GM18498 (cell line): ENCODE data around the gene LHFPL6.
A peak's percentile ranks its signal among the peaks of the same experiment; 100 is the strongest.

ENCODE experiments used
- ATAC-seq: cut with Tn5 transposase; IDR thresholded peaks from one replicate; pipeline ENCODE4 v1.9.1; 2021; ENCODE audit warnings: mild to moderate bottlenecking, moderate library complexity; ENCODE audit not compliant: unreplicated experiment

The LHFPL6 gene

GRCh38 chr13:39318161-39318560 lies 284.8 kb downstream of the LHFPL6 start:
- ATAC-seq, result no peak

GRCh38 chr13:39317291-39317690 lies 285.7 kb downstream of the LHFPL6 start:
- no peak for ATAC-seq

GRCh38 chr13:39315796-39316195 lies 287.2 kb downstream of the LHFPL6 start:
- ATAC-seq, result no peak

- no peak for ATAC-seq
Observed at GRCh38 chr13:39313721-39314120, 289.3 kb downstream of the LHFPL6 start.

GRCh38 chr13:39312596-39312995 lies 290.4 kb downstream of the LHFPL6 start:
- no peak for ATAC-seq

- no peak for ATAC-seq
Observed at GRCh38 chr13:39311619-39312018, 291.4 kb downstream of the LHFPL6 start.

- ATAC-seq, result no peak
Observed at GRCh38 chr13:39310961-39311360, 292.0 kb downstream of the LHFPL6 start.

GRCh38 chr13:39306639-39307589 lies 296.1 kb downstream of the LHFPL6 start:
- ATAC-seq, result peak; percentile 95

- no peak for ATAC-seq
Observed at GRCh38 chr13:39302820-39303219, 300.2 kb downstream of the LHFPL6 start.

- no peak for ATAC-seq
Observed at GRCh38 chr13:39298951-39299350, 304.0 kb downstream of the LHFPL6 start.

- no peak for ATAC-seq
Observed at GRCh38 chr13:39297664-39298171, 305.3 kb downstream of the LHFPL6 start.

- ATAC-seq, result no peak
Observed at GRCh38 chr13:39297023-39297422, 306.0 kb downstream of the LHFPL6 start.

GRCh38 chr13:39296193-39296592 lies 306.8 kb downstream of the LHFPL6 start:
- no peak for ATAC-seq
